Measurements from ENCODE around the gene ADGRB3.
"Not testable (repeated sequence)": the region's sequence is repeated elsewhere in the genome, so short reads cannot be mapped to it uniquely, and the experiment has no call there.

ADGRB3 gene

DNA sequence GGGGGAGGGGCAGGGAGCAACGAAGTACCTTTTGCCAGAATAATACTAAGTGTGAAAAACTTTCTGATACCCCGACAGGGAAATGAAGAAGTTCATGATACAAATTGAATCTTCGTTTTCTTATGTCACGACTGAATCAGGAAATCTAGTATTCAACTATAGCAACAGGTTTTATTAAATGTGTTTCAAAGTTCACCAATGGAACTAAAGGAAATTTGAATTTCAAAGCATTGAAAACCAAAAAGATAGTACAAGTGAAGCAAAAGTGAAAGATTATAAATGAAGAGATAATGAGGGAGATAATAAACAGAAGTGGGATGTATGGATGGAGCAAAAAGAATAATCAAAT lies 333.2 kb downstream of the ADGRB3 start:
- FAIRE-seq, result no peak

DNA sequence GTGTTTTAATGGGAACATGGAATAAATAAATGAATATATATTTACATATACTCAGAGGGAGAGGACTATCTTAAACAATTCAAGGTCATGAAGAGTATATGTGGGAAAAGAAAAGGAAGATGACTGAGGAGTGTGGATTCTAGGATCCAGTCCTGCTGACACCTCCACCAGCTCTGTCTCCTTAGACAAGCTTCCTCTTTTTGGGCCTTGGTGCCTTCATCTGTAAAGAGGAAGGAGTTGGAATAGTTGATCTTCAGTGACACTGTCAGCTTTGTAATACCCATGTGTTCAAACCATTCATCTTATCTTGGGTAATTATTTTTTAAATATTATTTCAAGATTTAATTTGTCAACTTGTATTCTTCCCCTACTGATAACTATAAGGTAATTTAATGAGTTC lies 338.0 kb downstream of the ADGRB3 start:
- FAIRE-seq, result no peak

DNA sequence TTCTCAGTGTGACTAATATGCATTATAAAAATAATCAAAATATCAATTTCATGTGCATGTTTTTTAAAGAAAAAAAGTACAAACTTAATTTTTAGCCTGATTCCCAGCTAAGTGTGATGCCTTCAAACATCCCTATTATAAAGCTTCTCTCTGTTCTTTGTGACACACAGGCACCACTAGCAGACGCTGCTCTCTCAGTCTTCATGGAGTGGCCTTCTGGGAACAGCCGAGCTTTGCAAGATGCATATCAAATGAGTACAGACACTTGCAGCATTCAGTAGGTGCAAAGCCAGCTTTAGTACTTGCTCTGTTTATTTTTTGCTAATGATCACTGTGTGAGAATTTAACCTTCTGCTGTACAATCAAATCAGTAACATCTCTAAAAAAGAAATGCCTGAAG lies 340.0 kb downstream of the ADGRB3 start:
- FAIRE-seq, result no peak

DNA sequence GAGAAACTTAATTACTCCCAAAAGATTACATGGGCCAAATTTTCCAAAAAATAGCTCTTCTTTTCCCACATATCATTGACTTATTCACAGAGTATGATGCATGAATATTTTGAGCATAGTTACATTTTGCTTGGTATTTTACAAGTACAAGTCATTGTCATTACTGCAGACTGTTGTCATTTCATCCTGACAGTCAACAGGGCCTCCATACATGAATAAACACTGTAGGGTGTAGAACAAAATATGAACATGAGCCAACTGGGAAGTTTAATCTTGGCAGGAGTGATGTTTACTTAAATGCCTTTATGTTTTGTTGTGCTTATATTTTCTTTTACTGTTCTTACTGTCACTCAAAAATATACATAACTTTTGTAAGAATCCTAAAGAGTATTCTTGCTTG lies 340.7 kb downstream of the ADGRB3 start:
- FAIRE-seq, result no peak

DNA sequence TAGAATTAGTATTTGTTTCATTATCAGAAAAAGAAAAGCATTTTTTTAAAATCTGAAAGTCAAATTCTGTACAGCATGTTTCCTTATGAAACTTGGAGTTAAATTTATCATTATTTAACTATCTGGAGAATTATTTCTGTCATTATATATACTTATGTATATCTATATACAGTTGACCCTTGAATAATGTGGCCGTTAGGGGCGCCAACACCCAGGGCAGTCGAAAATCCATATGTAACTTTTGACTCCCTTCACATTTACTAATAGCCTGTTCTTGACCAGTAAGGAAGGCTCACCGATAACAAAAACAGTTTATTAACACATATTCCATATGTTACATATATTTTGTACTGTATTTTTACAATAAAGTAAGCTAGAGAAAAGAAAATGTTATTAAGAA lies 341.2 kb downstream of the ADGRB3 start:
- FAIRE-seq, result no peak

DNA sequence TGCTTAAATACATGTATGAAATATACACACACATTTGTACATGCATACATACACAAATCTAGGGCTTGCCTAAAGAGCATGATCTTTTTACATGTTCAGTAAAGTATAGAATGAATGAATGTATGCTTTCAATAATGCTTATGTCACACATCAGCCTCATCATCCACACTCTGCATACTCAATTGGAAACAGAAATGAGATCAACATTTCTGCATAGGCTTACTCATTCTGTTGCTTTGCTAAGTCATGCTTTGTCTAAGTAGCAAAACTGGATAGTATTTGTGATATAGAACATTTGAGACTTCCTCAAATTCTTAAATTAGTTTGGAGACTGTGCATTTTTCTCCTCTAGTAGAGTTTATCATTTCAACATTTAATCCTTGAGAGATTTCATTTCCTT lies 343.3 kb downstream of the ADGRB3 start:
- FAIRE-seq, result no peak

DNA sequence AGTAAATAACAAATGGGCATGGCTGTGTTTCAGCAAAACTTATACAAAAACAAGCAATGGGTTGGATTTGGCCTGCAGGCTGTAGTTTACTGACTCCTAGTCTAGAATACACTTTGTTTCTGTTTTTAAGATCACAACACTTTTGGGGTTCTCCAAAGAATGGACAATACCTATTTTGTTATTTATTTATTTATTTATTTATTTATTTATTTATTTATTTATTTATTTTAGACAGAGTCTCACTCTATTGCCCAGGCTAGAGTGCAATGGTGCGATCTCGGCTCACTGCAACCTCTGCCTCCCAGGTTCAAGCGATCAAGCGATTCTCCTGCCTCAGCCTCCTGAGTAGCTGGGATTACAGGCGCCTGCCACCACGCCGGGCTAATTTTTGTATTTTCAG lies 346.6 kb downstream of the ADGRB3 start:
- FAIRE-seq, result not testable (repeated sequence)

DNA sequence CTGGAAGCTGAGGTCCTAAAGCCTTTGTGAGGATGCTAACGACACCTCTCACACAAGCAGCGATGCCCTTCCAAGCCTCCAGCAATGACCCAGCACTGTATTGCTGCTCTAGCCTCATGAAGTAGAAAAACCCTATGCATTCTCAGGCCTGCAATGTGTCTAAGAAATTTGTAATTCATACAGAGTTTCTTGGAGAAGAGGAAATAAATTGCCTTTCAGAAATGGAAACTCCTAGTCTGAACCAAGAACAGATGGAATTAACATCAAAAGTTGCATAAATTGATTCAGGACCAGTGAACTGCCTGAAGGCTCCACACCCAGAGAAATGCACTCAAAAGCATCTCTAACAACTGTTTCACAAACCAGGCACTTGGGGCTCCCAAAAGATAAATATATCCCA lies 353.6 kb downstream of the ADGRB3 start:
- no peak for FAIRE-seq

DNA sequence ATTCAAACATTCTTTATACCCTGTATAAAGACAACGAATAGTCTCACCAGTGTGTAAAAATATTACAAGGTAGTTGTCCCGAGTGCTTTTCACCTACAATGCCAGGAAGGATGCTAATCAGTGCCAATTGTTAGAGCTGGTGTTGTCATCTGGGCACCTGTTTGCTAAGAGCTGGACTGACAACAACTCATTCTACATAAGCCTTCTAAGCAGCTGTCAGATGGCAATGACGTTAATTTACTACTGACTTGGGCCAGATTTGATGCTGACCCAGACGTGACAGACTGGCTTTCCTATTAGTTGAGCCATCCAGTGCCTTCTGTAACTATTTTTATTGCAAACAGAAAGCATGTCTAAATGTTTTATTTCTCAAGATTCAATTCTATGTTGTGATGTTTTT lies 355.2 kb downstream of the ADGRB3 start:
- no peak for FAIRE-seq

DNA sequence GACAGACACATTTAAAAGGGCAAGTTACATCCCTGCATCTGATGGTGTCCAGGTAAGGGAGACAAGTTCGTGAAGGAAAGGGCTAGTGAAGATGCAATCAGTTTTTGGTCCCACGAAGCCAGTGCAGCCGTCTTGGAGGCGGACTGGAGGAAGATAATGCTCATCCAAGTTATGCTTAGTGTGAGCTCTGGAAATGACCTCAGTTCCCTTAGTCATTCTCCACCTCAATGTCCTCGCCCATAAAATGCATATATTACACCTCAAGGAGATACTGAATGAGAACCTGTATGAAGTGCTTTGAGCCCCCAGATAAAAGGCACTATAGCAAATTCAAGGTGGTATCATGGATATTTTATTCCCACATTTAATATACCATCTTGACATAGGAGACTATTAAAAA lies 358.8 kb downstream of the ADGRB3 start:
- FAIRE-seq, result no peak

DNA sequence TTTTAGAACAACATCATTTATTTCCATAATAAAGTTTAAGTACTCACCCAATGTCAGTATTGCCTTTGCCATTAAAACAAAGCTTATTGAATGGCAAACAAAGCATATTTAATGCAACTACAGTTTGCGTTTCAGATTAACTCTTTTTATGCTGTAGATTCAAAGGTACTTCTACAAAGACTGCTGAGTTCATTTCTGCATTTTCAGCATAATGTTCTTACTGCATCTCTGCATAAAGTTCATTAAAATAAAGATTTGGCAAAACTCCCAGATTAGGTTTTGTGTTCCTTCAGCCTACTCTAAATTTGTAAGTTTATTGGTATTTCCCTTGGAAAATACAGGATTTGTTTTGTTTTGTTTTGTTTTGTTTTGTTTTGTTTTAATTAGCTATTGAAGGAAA lies 359.4 kb downstream of the ADGRB3 start:
- FAIRE-seq, result peak; percentile 28

DNA sequence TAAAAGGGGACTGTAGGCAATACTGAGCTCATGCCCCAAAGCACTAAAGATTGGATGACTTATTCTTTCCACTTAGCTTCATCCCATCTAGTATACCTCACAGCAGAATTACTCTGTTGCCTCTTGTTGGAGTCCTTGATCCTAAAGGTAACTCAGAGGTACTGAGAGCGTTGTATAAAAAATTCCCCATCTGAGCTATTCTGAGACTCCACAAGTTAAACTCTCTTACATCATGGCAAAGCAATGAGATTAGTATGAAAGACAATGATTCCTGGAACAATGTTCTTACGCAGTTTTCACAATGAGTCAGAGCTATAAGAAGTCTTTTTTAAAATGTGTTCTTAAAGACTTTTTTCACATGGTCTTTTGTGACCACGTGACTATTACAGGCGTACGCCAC lies 370.1 kb downstream of the ADGRB3 start:
- no peak for FAIRE-seq

DNA sequence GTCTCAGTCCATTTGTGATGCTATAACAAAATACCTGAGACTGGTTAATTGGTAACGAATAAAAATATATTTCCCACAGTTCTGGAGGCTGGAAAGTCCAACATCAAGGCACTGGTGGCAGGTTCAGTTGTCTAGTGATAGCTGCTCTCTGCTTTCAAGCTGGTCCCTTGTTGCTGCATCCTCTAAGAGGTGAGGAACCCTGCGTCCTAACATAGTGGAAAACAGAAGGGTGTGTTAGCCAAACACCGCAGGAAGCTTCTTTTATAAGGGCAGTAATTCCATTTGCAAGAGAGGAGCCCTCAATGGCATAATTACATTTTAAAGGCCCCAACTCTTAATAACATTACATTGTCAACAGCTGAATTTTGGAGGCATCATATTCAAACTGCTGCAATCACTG lies 372.7 kb downstream of the ADGRB3 start:
- no peak for FAIRE-seq

DNA sequence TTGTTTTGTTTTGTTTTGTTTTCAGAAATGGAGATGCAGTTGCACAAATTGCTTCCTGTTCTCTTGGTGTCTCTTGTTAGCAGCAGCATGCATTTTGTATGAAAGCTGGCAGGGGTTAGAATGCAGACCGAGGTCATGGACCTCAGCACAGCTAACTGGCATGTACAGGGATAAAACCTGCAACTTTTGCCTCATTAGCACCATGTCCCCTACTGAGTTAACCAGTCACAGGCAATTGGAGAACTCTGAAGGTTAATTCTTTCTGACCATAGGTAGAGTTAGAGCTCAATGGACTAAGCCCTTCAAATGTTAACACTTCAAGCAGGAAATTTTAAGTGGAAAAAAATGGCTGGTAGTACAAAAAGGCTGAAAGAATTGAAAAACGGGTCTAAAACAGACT lies 377.1 kb downstream of the ADGRB3 start:
- FAIRE-seq, result no peak

DNA sequence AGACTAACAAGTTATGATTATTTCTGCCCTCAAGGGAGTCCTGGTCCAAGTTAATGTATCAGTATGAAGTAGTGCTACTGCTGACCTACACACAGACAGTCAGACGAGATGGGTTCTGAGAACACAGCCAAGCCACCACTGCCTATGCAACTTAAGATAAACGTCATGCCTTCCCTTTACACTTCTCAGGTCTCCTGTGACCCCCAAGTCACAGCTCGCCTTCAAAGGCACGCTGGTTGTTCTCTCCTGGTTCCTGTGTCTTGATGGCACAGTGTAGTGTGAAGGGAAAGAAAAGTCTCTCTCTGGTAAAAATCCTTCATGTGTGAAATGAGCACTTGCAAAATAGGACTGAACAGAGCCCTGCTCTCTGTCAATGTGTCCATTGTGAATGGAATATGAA lies 377.8 kb downstream of the ADGRB3 start:
- no peak for FAIRE-seq

DNA sequence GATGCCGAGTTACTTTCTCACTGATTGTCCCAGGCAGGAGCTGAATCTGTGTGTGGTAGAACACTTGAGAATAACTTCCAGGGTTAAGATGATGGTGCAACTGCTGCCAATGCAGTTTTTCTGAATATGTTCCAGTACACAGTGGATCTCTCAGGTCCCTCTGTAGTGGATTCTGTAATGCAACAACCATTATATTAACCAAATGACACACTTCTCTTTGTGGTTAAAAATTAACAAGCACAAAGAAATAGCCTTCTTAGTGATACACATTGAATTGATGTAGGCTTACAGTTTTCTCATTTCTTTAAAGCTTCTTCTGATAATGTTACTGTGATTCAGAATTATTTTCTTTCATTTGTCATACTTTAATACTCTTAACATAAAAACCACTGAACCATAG lies 383.8 kb downstream of the ADGRB3 start:
- FAIRE-seq, result no peak

DNA sequence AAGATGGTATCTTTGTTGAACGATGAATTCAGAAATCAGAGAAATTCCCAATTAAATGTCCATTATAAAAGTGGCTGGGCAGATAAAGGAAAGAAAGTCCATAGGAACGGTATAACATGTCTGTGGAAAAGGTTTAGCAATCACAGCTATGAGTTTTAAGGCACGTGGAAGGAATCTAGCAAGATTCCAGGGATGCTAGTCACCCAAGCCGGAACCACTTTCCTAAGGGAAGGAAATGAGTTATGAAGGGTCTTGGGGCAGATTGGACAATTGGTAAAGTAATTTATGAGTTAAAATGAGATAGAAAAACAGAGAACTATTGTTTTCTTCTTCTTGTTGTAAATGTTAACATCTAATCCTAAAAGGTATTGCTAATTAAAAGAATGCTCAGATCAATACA lies 384.8 kb downstream of the ADGRB3 start:
- no peak for FAIRE-seq

DNA sequence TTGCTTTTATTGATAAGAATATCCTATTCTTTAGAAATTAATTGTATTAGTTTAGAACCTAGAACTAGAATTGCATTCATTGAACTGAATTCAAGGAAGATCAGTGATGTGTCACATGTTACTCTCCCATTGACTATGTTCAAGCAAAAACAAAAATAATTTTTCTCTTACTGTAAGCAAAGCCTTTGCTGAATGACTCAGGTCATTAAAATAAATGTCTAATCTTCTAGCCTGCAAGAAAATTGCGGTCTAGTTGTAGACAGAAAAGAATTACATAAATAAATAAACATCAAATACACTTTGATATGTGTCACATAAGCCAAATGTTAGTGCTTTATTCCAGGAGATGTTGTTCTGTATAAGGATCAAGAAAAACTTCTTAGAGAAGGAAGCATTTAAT lies 387.9 kb downstream of the ADGRB3 start:
- no peak for FAIRE-seq

DNA sequence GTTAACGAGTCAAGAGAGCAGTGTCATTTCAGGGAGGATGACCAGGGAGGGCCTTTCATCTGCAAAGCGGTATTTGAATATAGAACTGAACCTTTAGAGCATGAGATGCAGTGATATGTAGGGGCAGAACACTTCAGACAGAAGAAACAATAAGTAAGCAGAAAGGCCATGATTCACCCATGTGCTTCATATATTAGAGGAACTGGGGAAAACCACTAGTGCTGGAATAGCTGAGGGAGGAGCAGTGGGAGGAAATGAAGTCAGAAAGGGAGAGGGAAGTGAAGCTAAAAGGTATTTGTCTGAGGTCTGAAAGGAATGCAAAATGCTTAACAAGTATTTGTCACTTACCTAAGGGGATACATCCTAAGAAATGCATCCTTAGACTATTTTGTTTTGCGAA lies 391.2 kb downstream of the ADGRB3 start:
- FAIRE-seq, result no peak

DNA sequence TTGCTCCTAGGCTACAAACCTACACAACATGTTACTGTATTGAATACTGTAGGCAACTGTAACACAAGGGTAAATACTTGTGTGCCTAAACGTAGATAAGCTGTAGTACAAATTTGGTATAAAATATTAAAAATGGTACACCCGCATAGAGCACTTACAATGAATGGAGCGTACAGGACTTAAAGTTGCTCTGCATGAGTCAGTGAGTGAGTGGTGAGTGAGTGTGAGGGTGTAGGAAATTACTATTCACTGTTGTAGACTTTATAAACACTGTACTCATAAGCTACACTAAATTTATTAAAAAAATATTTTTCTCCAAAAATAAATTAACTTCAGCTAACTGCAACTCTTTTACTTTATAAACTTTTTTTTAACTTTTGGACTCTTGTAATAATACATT lies 391.6 kb downstream of the ADGRB3 start:
- FAIRE-seq, result peak; percentile 51

DNA sequence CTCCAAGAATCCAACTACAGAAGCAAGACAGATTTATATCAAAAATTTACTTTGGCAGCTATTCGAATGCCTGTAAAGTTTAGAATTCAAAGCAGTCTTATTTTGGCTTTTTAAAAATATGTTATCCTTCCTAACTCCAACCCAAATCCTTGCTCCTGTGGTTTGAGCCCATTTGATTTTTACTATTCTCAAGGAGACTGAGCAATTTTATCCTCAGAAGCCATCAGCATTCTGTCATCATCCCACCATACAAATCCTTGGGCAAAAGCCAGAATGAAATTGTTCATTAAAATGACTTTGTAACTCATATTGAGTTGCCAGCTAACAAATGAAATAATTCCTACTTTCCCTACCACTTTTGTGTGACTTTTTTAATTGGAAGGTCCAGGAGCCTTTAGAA lies 392.8 kb downstream of the ADGRB3 start:
- FAIRE-seq, result no peak

DNA sequence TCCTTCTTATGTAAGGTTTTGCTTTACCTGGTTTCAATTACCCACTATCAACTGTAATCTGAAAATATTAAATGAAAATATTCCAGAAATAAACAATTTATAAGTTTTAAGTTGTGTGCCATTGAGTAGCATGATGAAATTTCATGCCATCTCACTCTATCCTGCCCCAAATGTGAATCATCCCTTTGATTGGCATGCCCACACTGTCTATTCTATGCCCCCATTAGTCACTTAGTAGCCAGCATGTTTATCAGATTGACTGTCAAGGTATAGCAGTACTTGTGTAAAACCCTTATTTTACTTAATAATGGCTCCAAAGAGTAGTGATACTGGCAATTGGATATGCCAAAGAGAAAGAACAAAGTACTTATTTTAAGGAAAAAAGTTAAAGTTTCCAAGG lies 403.8 kb downstream of the ADGRB3 start:
- FAIRE-seq, result no peak

DNA sequence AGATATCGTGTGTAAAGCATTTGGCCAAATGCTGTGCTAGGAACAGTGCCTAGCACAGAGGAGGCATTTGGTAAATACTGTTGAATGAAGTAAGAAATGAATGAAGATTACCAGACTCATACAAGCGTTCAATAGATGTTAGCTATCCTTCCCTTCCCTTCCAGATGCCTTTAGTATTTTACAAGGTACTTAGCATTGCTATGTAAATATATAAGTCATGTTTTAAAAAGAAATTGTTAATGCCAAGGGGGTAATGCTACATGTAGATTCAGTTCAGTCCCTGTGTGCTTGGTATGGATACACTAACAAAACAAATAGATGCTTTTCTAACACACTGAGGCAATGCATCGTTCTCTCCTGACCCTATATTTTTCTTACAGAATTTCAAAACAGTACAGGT lies 407.2 kb downstream of the ADGRB3 start:
- FAIRE-seq, result no peak

DNA sequence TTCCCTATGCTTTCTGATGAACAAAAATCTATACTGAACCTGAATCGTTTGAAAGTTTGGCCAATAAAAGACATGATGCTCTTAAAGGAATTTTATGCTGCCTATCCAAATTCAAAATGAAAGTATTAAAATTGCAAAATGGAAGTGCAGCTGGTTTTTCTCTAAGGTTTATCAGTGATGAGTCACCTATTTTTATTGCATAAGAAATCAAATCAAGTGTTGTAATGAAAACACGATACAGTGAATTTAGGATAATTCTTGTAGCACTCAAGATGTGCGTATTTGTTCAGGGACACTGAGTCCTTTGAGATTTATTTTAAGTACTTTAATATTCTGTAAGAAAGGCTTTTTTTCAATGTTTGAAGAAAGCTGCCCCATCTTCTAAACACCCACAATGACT lies 409.5 kb downstream of the ADGRB3 start:
- no peak for FAIRE-seq

DNA sequence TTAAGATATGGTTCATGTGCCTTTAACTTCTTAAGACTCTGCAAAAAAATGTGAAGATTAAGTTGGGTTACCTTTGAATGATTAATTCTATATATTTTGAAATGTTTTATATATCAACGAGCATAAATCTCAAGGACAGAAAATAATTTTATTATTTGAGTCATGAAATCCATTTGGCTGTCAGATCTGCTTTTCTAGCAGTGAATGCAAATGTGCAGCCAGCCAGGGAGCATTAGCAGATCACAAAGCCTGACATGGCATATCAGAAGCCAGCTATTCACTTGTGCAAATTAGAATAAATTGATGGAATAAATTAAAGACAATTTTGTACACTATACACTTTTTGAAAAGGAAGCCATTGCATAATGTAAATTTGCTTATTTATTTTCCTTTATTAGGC lies 424.3 kb downstream of the ADGRB3 start:
- FAIRE-seq, result no peak

DNA sequence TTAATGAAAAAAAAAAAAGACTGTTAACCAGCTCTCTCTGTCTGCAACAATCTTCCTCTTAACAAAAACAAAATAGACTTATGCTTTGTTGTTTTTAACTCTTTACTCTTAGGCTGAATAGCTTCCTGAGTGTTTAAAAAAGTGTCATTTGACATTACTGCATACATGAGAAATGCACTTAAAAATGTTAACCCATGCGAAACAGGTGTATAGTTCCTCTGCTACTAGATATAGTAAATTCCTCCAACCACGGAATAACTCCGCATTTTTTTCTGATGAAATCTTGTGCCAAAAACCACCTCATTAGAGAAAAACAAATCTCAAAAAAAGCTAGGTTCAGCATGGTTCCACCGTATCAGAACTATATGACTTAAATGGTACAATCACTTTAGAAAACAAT lies 426.0 kb downstream of the ADGRB3 start:
- no peak for FAIRE-seq
